ENCODE results near the gene TSPAN9. TPM values are rescaled to one million over a fixed set of nuclear protein-coding genes. Genes with fewer than 3 reads are reported as not detected.

Gene TSPAN9
- total RNA-seq, 1 donor from 2014 or later = 81.2 TPM

DNA sequence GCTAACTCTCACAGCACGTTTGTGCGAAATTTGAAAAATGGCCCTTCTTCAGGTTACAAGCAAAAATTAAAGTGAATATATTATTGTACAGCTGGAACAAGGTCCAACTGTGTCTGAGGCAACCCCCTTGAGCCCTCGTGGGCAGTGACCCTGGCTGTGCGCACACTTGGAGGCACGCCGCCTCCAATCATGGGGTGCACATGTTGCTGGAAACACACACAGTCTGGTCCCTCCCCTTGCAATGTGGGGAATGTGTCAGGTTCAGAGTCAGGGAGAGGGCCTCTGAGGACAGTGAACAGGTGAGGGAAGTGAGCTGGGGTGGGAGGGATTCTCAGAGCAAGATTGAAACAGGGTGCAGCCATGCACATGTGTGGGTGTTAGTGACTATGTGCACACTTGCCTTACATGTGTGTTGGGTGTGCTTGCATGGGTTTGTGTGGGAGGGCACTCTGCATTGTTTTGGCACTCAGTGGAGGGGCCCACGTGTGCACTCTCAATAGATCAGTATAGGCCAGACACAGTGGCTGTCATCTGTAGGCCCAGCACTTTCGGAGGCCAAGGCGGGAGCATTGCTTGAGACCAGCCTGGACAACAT lies 9.6 kb downstream of the TSPAN9 start:
- Histone ChIP-seq H3K4me3 (no peak overlapping the region), H3K4me1 (peaks cover 22% of the 10 kb centered on the region), H3K9me3 (no peaks in the 10 kb centered on the region), H3K36me3 (no peaks in the 10 kb centered on the region), H3K27ac (no peak overlapping the region), H3K27me3 (no peaks in the 10 kb centered on the region)
- intact Hi-C loops (cut with DNase I) = no loop called here
- ATAC-seq = no peak
- TF ChIP-seq, protein P1, sequence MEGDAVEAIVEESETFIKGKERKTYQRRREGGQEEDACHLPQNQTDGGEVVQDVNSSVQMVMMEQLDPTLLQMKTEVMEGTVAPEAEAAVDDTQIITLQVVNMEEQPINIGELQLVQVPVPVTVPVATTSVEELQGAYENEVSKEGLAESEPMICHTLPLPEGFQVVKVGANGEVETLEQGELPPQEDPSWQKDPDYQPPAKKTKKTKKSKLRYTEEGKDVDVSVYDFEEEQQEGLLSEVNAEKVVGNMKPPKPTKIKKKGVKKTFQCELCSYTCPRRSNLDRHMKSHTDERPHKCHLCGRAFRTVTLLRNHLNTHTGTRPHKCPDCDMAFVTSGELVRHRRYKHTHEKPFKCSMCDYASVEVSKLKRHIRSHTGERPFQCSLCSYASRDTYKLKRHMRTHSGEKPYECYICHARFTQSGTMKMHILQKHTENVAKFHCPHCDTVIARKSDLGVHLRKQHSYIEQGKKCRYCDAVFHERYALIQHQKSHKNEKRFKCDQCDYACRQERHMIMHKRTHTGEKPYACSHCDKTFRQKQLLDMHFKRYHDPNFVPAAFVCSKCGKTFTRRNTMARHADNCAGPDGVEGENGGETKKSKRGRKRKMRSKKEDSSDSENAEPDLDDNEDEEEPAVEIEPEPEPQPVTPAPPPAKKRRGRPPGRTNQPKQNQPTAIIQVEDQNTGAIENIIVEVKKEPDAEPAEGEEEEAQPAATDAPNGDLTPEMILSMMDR (IDR thresholded peaks at IDR 0.05) = no peak
- DNase-seq = no peak

DNA sequence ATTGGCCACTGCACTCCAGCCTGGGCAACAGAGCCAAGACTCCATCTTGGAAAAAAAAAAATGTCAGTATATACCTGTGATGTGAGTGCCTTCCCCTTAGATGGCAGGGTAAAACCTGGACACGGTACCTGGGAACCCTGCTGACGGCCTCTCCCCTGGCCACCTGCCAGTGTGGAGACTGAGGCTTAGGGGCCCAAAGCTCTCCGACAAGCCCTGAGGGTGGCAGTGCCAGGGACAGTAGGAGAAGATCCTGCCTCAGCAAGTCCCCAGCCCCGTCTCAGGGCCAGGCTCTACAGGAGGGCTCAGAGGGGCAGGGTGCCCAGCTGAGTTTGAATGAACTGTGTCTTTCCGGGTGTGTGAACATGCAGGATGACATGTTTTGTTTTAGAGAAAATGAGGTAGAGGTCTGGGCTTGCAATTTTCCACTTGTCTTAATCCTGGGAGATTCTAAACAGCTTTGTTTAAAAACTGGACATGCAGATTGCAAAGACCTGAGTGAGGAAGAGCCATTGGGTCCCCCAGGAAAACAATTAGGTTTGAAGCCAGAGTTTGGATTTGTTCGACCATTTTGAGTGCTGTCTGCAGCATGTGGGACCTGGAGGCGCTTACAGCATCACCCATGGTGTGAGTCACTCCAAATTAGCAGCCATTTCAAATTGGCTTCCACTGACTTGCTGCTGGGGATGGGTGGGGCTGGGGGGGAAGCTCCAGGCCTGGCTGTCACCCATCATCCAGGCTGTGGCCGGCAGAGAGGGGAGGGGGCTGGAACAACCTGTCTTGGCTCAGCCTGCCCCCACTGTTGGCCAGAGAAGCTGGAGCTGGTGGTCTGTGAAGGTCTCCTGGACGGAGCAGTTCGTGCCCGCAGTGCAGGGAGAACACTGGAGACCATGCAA lies 10.8 kb downstream of the TSPAN9 start:
- TF ChIP-seq, protein P1 (IDR thresholded peaks at IDR 0.05) = no peak
- Histone ChIP-seq H3K4me1 (peaks cover 16% of the 10 kb centered on the region), H3K4me3 (no peak overlapping the region), H3K9me3 (no peaks in the 10 kb centered on the region), H3K27me3 (no peaks in the 10 kb centered on the region), H3K27ac (no peak overlapping the region), H3K36me3 (no peaks in the 10 kb centered on the region)
- DNase-seq = no peak
- no peak for ATAC-seq
- intact Hi-C loops (cut with DNase I) = no loop called here

DNA sequence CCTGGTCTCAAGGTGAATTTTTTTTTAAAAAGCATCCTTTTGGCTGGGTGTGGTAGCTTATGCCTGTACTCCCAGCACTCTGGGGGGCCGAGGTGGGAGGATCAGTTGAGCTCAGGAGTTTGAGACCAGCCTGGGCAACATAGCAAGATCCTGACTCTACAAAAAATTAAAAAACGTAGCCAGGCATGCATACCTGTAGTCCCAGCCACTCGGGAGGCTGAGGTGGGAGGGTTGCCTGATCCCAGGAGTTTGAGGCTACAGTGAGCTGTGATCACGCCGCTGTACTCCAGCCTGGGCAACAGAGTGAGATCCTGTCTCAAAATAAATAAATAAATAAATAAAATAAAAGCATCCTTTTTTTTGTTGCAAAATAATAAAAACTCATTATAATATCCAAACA lies 12.4 kb downstream of the TSPAN9 start:
- Histone ChIP-seq H3K36me3 (no peaks in the 10 kb centered on the region), H3K9me3 (no peaks in the 10 kb centered on the region), H3K27ac (no peak overlapping the region), H3K4me3 (no peak overlapping the region), H3K4me1 (peaks cover 1% of the 10 kb centered on the region), H3K27me3 (no peaks in the 10 kb centered on the region)
- no peak for DNase-seq
- no peak for ATAC-seq
- TF ChIP-seq, protein P1 (IDR thresholded peaks at IDR 0.05) = no peak
- intact Hi-C loops (cut with DNase I) = no loop called here

DNA sequence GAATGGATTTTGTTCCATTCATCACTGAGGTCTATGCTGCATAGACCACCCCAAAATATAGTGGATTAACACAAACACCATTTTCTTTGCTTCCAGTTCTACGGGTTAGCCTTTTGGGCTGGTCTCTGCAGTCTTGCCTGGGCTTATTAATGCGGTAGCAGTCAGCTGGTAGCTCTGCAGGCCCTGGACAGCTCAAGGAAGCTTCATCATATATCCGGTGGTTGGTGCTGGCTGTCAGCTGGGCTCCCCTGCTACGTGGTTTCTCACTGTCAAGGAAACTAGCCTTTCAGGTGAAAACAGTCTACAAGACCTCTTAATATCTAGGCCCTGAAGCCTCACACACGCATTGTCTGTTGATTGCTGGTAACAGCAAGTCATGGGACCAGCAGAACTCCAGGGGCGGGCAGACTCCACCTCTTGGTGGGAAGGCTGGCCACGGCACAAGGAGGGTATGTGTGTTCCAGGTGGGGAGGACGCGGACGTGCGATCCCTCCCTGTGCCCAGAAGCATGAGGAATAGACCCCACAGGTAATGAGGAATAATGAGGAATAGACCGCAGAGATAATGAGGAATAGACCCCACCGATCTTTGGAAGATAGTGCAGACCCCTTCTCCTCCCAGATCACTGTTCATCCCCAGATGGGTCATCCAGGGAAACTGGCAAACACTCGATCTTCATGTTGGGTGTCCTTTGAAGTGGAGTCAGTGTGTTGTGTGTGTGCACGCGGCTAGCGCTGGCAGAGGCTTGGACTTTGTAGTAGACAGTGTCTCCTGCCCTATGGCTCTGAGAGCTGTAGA lies 13.3 kb downstream of the TSPAN9 start:
- H3K36me3 ChIP-seq = no peaks in the 10 kb centered on the region
- H3K4me3 ChIP-seq = no peak overlapping the region
- TF ChIP-seq, protein P1 (IDR thresholded peaks at IDR 0.05) = no peak
- DNase-seq (no peak), ATAC-seq (no peak)
- intact Hi-C loops (cut with DNase I) = no loop called here
- no peaks in the 10 kb centered on the region for H3K4me1 ChIP-seq
- no peak overlapping the region for H3K27ac ChIP-seq
- H3K9me3 ChIP-seq = no peaks in the 10 kb centered on the region
- no peaks in the 10 kb centered on the region for H3K27me3 ChIP-seq

DNA sequence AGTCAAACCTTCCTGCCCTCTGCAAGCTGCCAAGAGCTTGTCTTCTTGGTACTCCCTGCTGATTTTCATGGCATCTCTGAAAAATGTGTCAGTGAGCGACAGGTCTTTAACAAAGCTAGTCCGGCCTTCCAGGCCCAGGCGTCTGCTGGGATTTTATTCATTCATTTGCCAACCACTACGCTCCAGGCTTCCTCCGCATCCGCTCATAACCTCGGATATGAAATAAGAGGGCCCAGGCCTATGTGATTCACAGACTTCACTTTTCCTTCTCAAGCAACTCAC lies 13.8 kb downstream of the TSPAN9 start:
- intact Hi-C loops (cut with DNase I) = no loop called here
- no peak overlapping the region for H3K4me3 ChIP-seq
- no peaks in the 10 kb centered on the region for H3K9me3 ChIP-seq
- no peaks in the 10 kb centered on the region for H3K27me3 ChIP-seq
- no peaks in the 10 kb centered on the region for H3K4me1 ChIP-seq
- H3K27ac ChIP-seq = no peak overlapping the region
- no peaks in the 10 kb centered on the region for H3K36me3 ChIP-seq
- ATAC-seq (no peak), DNase-seq (no peak)
- TF ChIP-seq, protein P1 (IDR thresholded peaks at IDR 0.05) = no peak

Data from upper lobe of right lung (tissue), 1 donor.